Stimulated activated CD8-positive, alpha-beta memory T cell treated with anti-CD3 and anti-CD28 coated beads, Interleukin-15, amount 100 ng/mL, for 1 hour (primary cell): Measurements from ENCODE around the gene RBPJL.

Experiments
- DNase-seq: peaks from one replicate; pipeline ENCODE4 v3.0.0-alpha.2; 2020; ENCODE audit warnings: low read depth

Gene RBPJL

DNA sequence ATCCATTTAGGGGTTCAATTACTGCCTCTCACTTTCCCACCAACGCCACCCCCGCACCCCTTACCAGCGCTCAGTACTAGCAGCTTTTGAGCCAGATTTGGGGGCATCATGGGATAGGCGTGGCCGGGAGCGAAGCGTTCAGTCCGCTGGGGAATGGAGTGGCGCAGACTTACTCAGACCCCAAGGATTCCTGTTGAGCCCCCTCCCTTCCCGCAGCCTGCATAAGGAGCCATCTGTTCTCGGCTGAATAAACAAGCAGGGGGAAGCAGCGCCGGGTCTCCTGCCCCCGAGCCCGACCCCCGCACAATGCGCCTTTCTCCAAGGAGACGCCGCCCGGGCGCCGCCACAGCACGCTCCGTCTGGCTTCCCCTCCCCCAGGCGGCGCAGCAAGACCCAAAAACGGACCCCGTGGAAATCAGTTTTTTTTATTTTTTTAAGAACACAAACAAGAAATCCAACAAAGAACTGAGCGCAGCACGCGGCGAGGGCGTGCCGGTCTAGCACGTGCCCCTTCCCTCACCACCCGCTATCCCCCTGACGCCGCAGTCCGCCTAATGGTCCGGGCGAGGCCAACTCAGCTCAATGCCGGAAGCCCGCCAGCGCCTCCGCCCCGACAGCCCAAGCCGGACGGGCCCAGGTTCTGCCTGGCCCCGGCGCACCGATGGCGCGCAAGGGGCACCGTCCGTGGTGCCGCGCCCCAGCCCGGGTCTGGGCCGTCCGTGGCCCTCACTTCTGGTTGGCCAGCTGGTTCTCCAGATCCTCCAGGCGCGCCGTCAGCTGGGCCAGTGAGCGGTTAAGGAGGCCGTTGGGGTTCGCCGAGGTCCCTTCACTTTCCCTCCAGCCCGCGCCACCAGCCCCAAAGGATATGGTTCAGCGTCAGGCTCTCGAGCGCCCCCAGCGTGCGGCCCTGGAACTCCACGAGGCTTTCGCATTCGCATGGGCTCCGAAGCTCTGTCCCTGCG, 13.3 kb upstream of the RBPJL start:
- DNase-seq: peak; percentile 70

GRCh38 chr20:45294003-45294368, 12.7 kb upstream of the RBPJL start:
- DNase-seq: no peak

GRCh38 chr20:45294659-45295058, 12.0 kb upstream of the RBPJL start:
- DNase-seq: no peak

DNA sequence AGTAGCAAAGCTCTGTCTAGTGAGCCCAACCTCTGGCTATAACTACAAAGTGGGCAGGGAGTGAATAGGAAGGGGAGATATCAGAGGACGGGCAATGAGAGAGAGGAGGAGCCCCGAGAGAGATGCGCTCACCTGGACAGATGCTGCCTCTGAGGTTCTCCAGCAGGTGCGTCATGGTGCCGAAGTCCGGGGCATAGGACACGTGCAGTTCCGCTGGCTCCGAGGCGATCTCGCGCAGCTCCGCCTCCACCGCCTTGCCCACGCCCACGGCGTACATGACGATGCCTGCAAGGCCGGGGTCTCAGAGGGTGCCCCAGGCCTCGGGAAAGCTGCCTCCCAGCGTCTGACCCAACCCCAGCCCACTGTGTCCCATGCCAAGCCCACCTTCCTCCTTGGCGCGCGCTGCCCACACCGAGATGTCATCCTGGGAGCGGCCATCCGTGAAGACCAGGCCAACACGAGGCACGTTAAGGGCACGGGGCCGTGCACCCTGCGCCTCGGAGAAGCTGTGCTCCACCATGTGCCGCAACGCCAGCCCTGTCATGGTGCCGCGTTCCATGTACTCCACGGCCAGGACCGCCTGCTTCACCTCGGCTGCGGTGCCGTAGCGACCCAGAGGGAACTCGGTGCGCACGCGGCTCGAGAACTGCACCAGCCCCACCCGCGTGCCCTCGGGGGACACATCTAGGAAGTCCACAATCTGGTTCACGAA, 8.7 kb upstream of the RBPJL start:
- no peak for DNase-seq

DNA sequence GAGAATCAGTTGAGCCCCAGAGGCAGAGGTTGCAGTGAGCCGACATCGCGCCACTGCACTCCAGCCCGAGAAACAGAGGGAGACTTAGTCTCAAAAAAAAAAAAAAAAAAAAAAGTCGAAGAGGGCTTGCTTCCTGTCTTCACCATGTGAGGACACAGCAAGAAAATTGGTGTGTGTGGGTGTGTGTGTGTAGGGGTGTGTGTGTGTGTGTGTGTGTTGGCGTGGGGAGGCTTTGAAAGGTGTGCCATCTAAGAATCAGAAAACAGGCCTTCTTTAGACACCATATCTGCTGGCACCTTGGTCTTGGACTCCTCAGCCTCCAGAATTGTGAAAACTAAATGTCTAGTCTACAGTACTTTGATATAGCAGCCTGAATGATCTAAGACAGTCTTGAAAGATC, 6.9 kb upstream of the RBPJL start:
- DNase-seq: no peak

GRCh38 chr20:45300961-45301360, 5.7 kb upstream of the RBPJL start:
- no peak for DNase-seq

DNA sequence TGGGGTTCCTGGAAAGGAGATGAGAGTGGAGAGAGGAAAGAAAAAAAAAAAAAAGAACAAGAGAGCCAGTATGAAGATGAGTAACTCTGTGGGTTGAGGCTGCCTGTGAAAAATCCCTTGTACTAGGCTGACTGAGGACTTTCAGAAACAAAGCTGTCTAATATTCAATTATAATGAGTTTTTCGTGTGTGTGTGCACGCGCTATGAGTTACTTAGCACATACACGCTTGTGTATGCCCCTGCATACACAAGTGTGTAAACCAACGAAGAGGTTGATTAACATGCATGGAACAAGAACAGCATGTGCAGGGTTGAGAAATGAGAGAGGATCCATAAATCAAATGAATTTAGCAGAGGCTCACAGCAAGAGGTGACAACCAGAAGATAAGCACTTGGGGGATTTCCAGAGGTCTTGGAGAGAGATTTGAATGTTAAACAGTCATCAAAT, 4.8 kb upstream of the RBPJL start:
- DNase-seq: no peak

GRCh38 chr20:45303586-45304463, 2.8 kb upstream of the RBPJL start:
- DNase-seq: no peak

- DNase-seq: no peak
Observed at GRCh38 chr20:45304464-45304999, 2.1 kb upstream of the RBPJL start.

GRCh38 chr20:45305262-45305661, 1.4 kb upstream of the RBPJL start:
- no peak for DNase-seq

- DNase-seq: no peak
Observed at GRCh38 chr20:45307076-45307640, 518 bp downstream of the RBPJL start.

DNA sequence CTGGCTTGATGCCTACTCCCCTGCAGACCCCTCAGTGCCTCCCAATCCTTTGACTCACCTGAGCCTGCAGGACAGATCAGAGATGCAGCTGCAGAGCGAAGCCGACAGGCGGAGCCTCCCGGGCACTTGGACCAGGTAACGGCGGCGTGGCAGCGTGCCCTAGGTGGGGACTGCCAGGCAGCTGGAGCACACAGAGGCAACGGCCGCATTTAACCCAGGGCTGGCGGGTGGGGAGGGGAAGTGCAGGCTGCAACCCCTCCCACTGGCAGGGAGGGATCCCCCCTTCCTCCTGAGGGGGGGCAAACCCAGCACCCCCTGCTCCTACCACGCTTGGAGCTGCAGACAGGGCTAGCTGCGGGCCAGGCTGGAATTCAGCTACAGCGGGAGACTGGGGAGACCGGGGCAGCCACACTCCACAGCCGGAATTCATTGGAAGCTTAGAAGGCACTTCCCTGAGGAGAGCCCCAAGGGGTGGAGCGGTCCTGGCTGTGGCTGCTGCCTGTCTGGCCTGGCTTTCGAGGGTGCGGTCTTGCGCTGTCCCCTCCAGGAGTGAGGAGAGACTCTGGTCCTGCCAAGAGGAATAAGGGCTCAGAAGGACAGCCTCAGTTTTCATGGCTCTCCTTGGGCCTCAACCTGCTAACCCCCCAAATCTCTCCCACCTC, 1.6 kb downstream of the RBPJL start, which contains the start of gene MATN4:
Gene MATN4 (minus strand): TSS at position 183 of the 662 bp plus-strand sequence. CDS start 2,717 bp downstream, outside the sequence.
- DNase-seq: no peak

- no peak for DNase-seq
Observed at GRCh38 chr20:45309075-45309474, 2.4 kb downstream of the RBPJL start.

DNA sequence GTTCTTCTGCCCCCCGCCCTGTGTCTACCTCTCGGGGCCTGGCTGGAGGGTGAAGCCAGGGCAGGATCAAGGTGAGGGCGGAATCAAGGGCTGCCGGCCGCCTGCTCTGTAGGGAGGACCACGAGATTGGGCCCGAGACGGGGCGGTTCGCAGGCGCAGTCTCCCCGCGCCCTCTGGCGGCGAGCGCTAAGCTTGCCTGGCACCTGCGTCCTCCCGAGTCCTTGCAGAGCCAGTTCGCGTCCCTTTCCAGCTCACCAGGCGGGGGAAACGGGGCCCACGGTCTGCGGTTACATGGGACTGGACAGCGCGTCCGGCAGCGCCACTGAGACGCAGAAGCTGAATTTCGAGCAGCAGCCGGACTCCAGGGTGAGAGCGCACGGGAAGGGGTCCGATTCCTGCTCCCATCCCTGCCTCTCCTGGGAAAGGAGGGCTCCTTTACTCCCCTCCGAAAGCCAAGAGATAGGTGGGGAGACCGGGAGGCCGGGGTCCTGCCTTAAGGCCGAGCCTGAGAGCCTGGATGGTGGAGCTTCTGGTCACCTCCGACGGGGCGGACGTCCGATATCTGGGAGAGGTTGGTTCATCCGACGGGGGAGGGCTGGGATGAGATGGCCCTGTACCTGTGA, 5.1 kb downstream of the RBPJL start:
- peak; percentile 34 for DNase-seq

DNA sequence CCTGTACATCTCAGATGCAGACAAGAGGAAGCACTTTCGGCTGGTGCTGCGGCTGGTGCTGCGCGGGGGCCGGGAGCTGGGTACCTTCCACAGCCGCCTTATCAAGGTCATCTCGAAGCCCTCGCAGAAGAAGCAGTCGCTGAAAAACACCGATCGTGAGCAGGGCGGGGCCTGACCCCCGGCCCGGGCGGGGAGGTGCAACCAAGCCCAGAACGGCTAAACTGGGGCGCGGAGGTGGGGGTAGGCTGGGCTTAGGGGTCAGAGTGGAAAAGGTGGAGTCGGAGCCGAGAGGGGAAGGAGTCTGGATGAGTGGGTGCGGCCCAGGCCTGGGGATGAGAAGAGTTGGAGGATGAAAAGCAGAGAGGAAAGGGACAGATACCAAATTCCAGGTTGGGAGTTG, 5.6 kb downstream of the RBPJL start:
- DNase-seq: no peak

DNA sequence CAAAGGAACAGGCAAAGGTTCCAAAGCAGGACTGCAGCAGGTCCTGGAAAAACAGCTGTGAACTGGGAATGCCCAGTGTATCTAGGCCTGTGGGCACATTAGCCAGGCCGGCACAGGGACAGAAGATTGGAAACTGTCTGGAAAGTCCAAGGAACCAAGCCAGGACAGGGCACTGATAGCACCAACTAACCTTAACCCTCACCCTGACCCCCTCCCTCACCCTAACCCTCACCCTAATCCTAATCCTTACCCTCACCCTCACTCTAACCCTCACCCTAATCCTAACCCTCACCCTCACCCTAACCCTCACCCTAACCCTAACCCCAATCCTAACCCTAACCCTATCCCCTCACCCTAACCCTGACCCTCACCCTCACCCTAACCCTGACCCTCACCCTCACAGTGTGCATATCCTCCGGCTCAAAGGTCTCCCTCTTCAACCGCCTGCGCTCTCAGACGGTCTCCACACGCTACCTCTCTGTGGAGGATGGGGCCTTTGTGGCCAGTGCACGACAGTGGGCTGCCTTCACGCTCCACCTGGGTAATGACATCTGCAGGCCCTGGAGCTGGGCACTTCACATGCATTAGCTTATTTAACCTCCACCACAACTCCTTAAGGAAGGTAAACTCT, 6.5 kb downstream of the RBPJL start:
- DNase-seq: no peak

GRCh38 chr20:45313943-45314342, 7.3 kb downstream of the RBPJL start:
- no peak for DNase-seq

- no peak for DNase-seq
Observed at GRCh38 chr20:45315672-45316071, 9.0 kb downstream of the RBPJL start.

DNA sequence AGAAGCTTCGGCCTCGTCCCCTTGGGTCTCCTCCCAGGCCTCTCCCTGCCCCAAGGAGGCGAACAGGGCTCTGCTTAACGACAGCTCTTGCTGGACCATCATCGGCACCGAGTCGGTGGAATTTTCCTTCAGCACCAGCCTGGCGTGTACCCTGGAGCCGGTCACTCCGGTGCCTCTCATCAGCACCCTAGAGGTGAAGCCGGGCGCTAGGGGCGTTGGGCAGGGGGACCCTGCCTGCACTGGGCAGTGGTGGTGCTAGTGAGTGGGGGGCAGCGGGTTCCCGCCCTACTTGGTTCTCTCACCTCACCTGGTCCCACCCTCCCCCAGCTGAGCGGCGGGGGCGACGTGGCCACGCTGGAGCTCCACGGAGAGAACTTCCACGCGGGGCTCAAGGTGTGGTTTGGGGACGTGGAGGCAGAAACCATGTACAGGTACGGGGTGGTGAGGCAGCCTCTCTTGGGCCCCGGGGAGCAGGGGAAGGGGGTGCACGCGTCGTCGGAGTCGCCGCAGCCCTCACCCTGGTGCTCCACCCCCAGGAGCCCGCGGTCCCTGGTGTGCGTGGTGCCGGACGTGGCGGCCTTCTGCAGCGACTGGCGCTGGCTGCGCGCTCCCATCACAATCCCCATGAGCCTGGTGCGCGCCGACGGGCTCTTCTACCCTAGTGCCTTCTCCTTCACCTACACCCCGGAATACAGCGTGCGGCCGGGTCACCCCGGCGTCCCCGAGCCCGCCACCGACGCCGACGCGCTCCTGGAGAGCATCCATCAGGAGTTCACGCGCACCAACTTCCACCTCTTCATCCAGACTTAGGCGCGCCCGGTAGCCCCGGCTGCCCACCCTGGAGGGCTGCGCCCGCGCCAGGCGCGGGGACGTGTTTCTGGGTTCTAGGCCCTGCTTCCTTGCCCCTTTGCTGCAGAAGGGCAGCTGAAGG, 9.8 kb downstream of the RBPJL start:
- DNase-seq: no peak
